ENCODE measurements around the gene LGR6.
A peak's percentile ranks its signal among the peaks of the same experiment; 100 is the strongest.

DNA sequence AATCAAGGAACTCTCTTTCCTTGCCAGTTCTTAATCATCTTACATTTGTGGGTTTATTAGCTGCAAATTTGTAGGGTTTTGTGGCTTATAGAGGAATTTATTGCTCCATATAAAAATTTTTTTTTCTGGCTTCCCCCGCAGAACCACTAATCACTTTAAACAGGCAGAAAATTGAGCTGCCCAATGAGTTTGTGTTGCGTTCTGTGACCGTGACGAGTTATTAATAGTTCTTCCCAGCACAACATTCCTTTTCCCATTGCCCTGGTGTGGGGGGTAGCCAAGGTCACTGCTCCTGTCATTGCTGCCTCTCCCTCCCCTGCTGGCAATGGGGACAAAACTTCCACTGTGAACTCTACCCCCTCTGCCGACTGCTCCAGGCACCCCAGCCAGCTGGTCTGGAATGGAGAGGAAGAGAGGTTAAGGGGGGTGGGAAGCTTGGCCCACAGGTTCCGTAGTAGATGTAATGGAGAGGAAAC, 93.1 kb downstream of the LGR6 start:
- TF ChIP-seq, protein P1, sequence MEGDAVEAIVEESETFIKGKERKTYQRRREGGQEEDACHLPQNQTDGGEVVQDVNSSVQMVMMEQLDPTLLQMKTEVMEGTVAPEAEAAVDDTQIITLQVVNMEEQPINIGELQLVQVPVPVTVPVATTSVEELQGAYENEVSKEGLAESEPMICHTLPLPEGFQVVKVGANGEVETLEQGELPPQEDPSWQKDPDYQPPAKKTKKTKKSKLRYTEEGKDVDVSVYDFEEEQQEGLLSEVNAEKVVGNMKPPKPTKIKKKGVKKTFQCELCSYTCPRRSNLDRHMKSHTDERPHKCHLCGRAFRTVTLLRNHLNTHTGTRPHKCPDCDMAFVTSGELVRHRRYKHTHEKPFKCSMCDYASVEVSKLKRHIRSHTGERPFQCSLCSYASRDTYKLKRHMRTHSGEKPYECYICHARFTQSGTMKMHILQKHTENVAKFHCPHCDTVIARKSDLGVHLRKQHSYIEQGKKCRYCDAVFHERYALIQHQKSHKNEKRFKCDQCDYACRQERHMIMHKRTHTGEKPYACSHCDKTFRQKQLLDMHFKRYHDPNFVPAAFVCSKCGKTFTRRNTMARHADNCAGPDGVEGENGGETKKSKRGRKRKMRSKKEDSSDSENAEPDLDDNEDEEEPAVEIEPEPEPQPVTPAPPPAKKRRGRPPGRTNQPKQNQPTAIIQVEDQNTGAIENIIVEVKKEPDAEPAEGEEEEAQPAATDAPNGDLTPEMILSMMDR (IDR thresholded peaks at IDR 0.05): no peak
- peak; percentile 29 to 38 for TF ChIP-seq POLR2AphosphoS5 (IDR thresholded peaks at IDR 0.05)

Data from upper lobe of left lung (tissue), 4 donors.